IMR-90 (cell line): ENCODE results near the gene LPAR2. TPM values are rescaled to one million over a fixed set of nuclear protein-coding genes. Genes with fewer than 3 reads are reported as not detected.

Source experiments
- ATAC-seq: fragments of 200-7000 bp; cut with Tn5 transposase; 2 replicates; pipeline ENCODE4 v1.9.1; 2020; ENCODE audit warnings: low read depth, mild to moderate bottlenecking, moderate library complexity
- BruUV-seq: library from RNA; stranded (reverse); fragments of 400-500 nt; replicated peaks from 2 replicates; lab custom pipeline; 2021; lab: Mats Ljungman, UMichigan
- CTCF ChIA-PET: fragments of 300-600 bp; formaldehyde crosslinking; extraction: SDS; loops from one replicate; lab custom pipeline; 2021; ENCODE audit warnings: antibody characterized with exemption; lab: Yijun Ruan, JAX
- POLR2A ChIA-PET: fragments of 300-600 bp; sonication (Branson Sonifier 250); formaldehyde crosslinking; loops from one replicate; lab custom pipeline; 2022; ENCODE audit warnings: antibody characterized with exemption; ENCODE audit not compliant: unreplicated experiment; lab: Charles Lee
- DNase-seq: peaks from one replicate; pipeline ENCODE4 v3.0.0; 2013
- H2AFZ ChIP-seq: replicated peaks from 2 replicates; pipeline ENCODE3; 2013; ENCODE audit warnings: low read length, mild to moderate bottlenecking; ENCODE audit not compliant: poor library complexity
- H2AK5ac ChIP-seq: 2 replicates; pipeline ENCODE4 v1.6.1; 2013; ENCODE audit warnings: low read depth, low read length, inconsistent platforms
- H2AK9ac ChIP-seq: replicated peaks from 2 replicates; pipeline ENCODE3; 2013; ENCODE audit warnings: mild to moderate bottlenecking, low read depth, low read length, moderate library complexity; ENCODE audit not compliant: poor library complexity
- H2BK120ac ChIP-seq: 2 replicates; pipeline ENCODE4 v1.6.1; 2013; ENCODE audit warnings: low read depth, low read length, inconsistent platforms
- H2BK15ac ChIP-seq: 3 replicates; pipeline ENCODE4 v1.6.1; 2013; ENCODE audit warnings: low read depth, low read length, inconsistent platforms
- H2BK20ac ChIP-seq: 2 replicates; pipeline ENCODE4 v1.6.1; 2013; ENCODE audit warnings: low read depth, mild to moderate bottlenecking, inconsistent platforms, low read length, moderate library complexity
- H2BK5ac ChIP-seq: 2 replicates; pipeline ENCODE4 v1.6.1; 2013; ENCODE audit warnings: mild to moderate bottlenecking, low read depth, low read length, inconsistent platforms; ENCODE audit not compliant: poor library complexity, severe bottlenecking
- H3K14ac ChIP-seq: replicated peaks from 2 replicates; pipeline ENCODE4 v1.6.1; 2013; ENCODE audit warnings: low read depth, low read length, inconsistent platforms
- H3K18ac ChIP-seq: 2 replicates; pipeline ENCODE4 v1.6.1; 2013; ENCODE audit warnings: low read depth, low read length, control low read depth
- H3K23ac ChIP-seq: 2 replicates; pipeline ENCODE4 v1.6.1; 2013; ENCODE audit warnings: low read depth, low read length, inconsistent platforms
- H3K27ac ChIP-seq: 2 replicates; pipeline ENCODE4 v1.5.1; 2013; ENCODE audit warnings: mild to moderate bottlenecking, control low read depth, low read length; ENCODE audit not compliant: insufficient read depth
- H3K27me3 ChIP-seq: 2 replicates; pipeline ENCODE4 v1.6.1; 2013; ENCODE audit warnings: low read length; ENCODE audit not compliant: control insufficient read depth, insufficient read depth
- H3K36me3 ChIP-seq: 2 replicates; pipeline ENCODE4 v1.6.1; 2013; ENCODE audit warnings: low read length, mixed read lengths; ENCODE audit not compliant: control insufficient read depth, insufficient read depth
- H3K4ac ChIP-seq: 2 replicates; pipeline ENCODE4 v1.6.1; 2013; ENCODE audit warnings: low read depth, low read length, inconsistent platforms
- H3K4me1 ChIP-seq: 2 replicates; pipeline ENCODE4 v1.6.1; 2013; ENCODE audit warnings: low read length, mixed read lengths; ENCODE audit not compliant: control insufficient read depth, insufficient read depth
- H3K4me2 ChIP-seq: 2 replicates; pipeline ENCODE4 v1.6.1; 2013; ENCODE audit warnings: low read depth, mild to moderate bottlenecking, control low read depth, low read length, moderate library complexity
- H3K4me3 ChIP-seq: 2 replicates; pipeline ENCODE4 v1.5.1; 2013; ENCODE audit warnings: low read depth, mild to moderate bottlenecking, control low read depth, low read length, moderate library complexity; ENCODE audit not compliant: insufficient read depth
- H3K56ac ChIP-seq: 2 replicates; pipeline ENCODE4 v1.6.1; 2013; ENCODE audit warnings: low read length, inconsistent platforms; ENCODE audit not compliant: insufficient read depth; ENCODE audit errors: extremely low read depth
- H3K79me1 ChIP-seq, 2 experiments: 2 replicates each; pipeline ENCODE4 v1.6.1; 2013; ENCODE audit warnings: low read length in 2 of 2, inconsistent platforms in 1 of 2, low read depth in 1 of 2
- H3K9ac ChIP-seq: 2 replicates; pipeline ENCODE4 v1.6.1; 2013; ENCODE audit warnings: low read depth, low read length, control low read depth
- H3K9me1 ChIP-seq: 2 replicates; pipeline ENCODE4 v1.6.1; 2013; ENCODE audit warnings: low read length, inconsistent platforms; ENCODE audit not compliant: insufficient read depth
- H3K9me3 ChIP-seq: 2 replicates; pipeline ENCODE4 v1.6.1; 2013; ENCODE audit warnings: low read length; ENCODE audit not compliant: control insufficient read depth, insufficient read depth
- H4K20me1 ChIP-seq: 2 replicates; pipeline ENCODE4 v1.6.1; 2013; ENCODE audit warnings: low read length, inconsistent platforms; ENCODE audit not compliant: insufficient read depth
- H4K5ac ChIP-seq: 2 replicates; pipeline ENCODE4 v1.6.1; 2013; ENCODE audit warnings: mild to moderate bottlenecking, low read depth, low read length, control low read depth
- H4K8ac ChIP-seq, 2 experiments: 2 replicates each; pipeline ENCODE4 v1.6.1; 2013; ENCODE audit warnings: low read depth in 2 of 2, low read length in 2 of 2, control low read depth in 1 of 2, inconsistent platforms in 1 of 2
- H4K91ac ChIP-seq: 2 replicates; pipeline ENCODE4 v1.6.1; 2013; ENCODE audit warnings: low read depth, low read length, inconsistent platforms; ENCODE audit not compliant: insufficient read depth
- BHLHE40 ChIP-seq: fragments of 150-350 bp; IDR thresholded peaks from 2 replicates; pipeline ENCODE4 v1.6.1; 2016; ENCODE audit warnings: mild to moderate bottlenecking, low read depth, low read length
- CEBPB ChIP-seq: IDR thresholded peaks from 2 replicates; pipeline ENCODE4 v1.6.1; 2012; ENCODE audit warnings: low read depth, low read length, improper control_type of control experiment
- CHD1 ChIP-seq: IDR thresholded peaks from 2 replicates; pipeline ENCODE4 v1.6.1; 2012; ENCODE audit warnings: low read depth, low read length, improper control_type of control experiment
- CTCF ChIP-seq: conservative IDR thresholded peaks from 2 replicates; pipeline ENCODE4 v1.5.1; 2012; ENCODE audit warnings: mild to moderate bottlenecking, low read depth, low read length, improper control_type of control experiment
- FOS ChIP-seq: fragments of 150-350 bp; IDR thresholded peaks from 2 replicates; pipeline ENCODE4 v1.6.1; 2016; ENCODE audit warnings: low read depth, low read length
- MAFK ChIP-seq: IDR thresholded peaks from 2 replicates; pipeline ENCODE4 v1.6.1; 2012; ENCODE audit warnings: low read depth, low read length, improper control_type of control experiment
- MAZ ChIP-seq: IDR thresholded peaks from 2 replicates; pipeline ENCODE4 v1.6.1; 2012; ENCODE audit warnings: low read depth, mild to moderate bottlenecking, low read length, improper control_type of control experiment, moderate library complexity, borderline replicate concordance
- MXI1 ChIP-seq: IDR thresholded peaks from 2 replicates; pipeline ENCODE4 v1.6.1; 2012; ENCODE audit warnings: low read depth, mild to moderate bottlenecking, low read length, moderate library complexity, borderline replicate concordance
- POLR2A ChIP-seq: IDR thresholded peaks from 2 replicates; pipeline ENCODE4 v1.6.1; 2012; ENCODE audit warnings: mild to moderate bottlenecking, low read depth, low read length
- RCOR1 ChIP-seq: IDR thresholded peaks from 2 replicates; pipeline ENCODE4 v1.6.1; 2012; ENCODE audit warnings: mild to moderate bottlenecking, low read length, improper control_type of control experiment; ENCODE audit not compliant: insufficient replicate concordance
- SMC3 ChIP-seq: fragments of 150-350 bp; IDR thresholded peaks from 2 replicates; pipeline ENCODE4 v1.6.1; 2016; ENCODE audit warnings: low read depth, mild to moderate bottlenecking, antibody characterized with exemption, low read length, moderate library complexity
- USF2 ChIP-seq: fragments of 150-350 bp; IDR thresholded peaks from 2 replicates; pipeline ENCODE4 v1.6.1; 2017; ENCODE audit warnings: mild to moderate bottlenecking, antibody characterized with exemption, low read length, low read depth
- WGBS, 2 experiments: methylation state at CpG; one replicate each; pipeline versions ENCODE4 v1.1.5 to v1.1.7; 2013; ENCODE audit warnings: missing lambda C conversion rate in 2 of 2; ENCODE audit not compliant: insufficient read length in 1 of 2; ENCODE audit errors: extremely low coverage in 2 of 2; 5-methylcytosine and 5-hydroxymethylcytosine counted together
- dilution Hi-C: fragments of 300-500 bp; cut with HindIII; formaldehyde crosslinking; loops from one replicate; pipeline ENCODE4 v1.14.3; 2018; ENCODE audit warnings: low sequenced_read_pairs; ENCODE audit not compliant: unreplicated experiment
- in situ Hi-C: fragments of 300-500 bp; cut with MboI; formaldehyde crosslinking; loops from 3 replicates; pipeline ENCODE4 v1.14.3; 2019; ENCODE audit warnings: low sequenced_read_pairs, inconsistent platforms, mixed read lengths
- intact Hi-C: fragments of 100-400 bp; cut with micrococcal nuclease; formaldehyde crosslinking; loops from 2 replicates; pipeline ENCODE4 v1.10.0; 2022
- polyA plus RNA-seq, 3 experiments: library from polyadenylated mRNA; depleted of rRNA; stranded (reverse); fragments of >200 nt; gene quantifications; 2 replicates each; pipeline ENCODE4 v1.2.3, GENCODE V29; 2012; ENCODE audit warnings: low replicate concordance in 1 of 3
- total RNA-seq: library from RNA; depleted of rRNA; stranded (reverse); fragments of >200 nt; gene quantifications from 2 replicates; pipeline ENCODE4 v1.2.3, GENCODE V29; 2012

Gene LPAR2
- total and polyA plus RNA-seq, 2 of the 4 experiments (the other 2 are of a cell fraction): under 0.01 to 5.4 TPM

- Histone ChIP-seq H2BK5ac (no peak overlapping the region), H4K8ac (no peak overlapping the region), H3K18ac (no peak overlapping the region), H2BK20ac (no peak overlapping the region), H3K56ac (no peak overlapping the region), H4K5ac (no peak overlapping the region), H3K4me3 (no peak overlapping the region), H2BK15ac (no peak overlapping the region), H3K4me2 (no peak overlapping the region), H3K27ac (no peak overlapping the region), H2AFZ (peak overlapping the region; percentile 46), H4K20me1 (no peaks in the 10 kb centered on the region), H3K9me3 (no peaks in the 10 kb centered on the region), H3K9me1 (no peaks in the 10 kb centered on the region), H3K36me3 (no peaks in the 10 kb centered on the region), H2AK5ac (no peak overlapping the region), H3K14ac (no peak overlapping the region), H2AK9ac (no peak overlapping the region), H3K4ac (no peak overlapping the region), H3K9ac (no peak overlapping the region), H3K79me1 (no peaks in the 10 kb centered on the region), H3K4me1 (no peaks in the 10 kb centered on the region), H4K91ac (no peak overlapping the region), H3K23ac (no peak overlapping the region), H2BK120ac (no peak overlapping the region), H3K27me3 (no peaks in the 10 kb centered on the region)
- in situ Hi-C loops: no loop called here
- ChIA-PET CTCF (no interaction called here), POLR2A (no interaction called here)
- dilution Hi-C loops: no loop called here
- no TSS peak for BruUV-seq
- WGBS, 2 experiments: 57% methylated on average over 3 of the region's 6 CpGs; no CpG with 5 or more reads in 1 of the 2 experiments
- TF ChIP-seq CTCF (no peak), RCOR1 (no peak), BHLHE40 (no peak), MAZ (no peak), POLR2A (no peak), MAFK (no peak), MXI1 (no peak), USF2 (no peak), CEBPB (no peak), SMC3 (no peak), FOS (no peak), CHD1 (no peak)
- ATAC-seq (no peak), DNase-seq (no peak)
- intact Hi-C loops: no loop called here
Measured at GRCh38 chr19:19575411-19575810, 52.6 kb downstream of the LPAR2 start.
